HCT116 (cell line): ENCODE data around the gene SYNE2. TPM values are rescaled to one million over a fixed set of nuclear protein-coding genes. Genes with fewer than 3 reads are reported as not detected.

Source experiments
- ATAC-seq: fragments of 200-7000 bp; cut with Tn5 transposase; 2 replicates; pipeline ENCODE4 v1.9.1; 2020; ENCODE audit warnings: mild to moderate bottlenecking, moderate library complexity
- BruUV-seq: library from RNA; stranded (reverse); fragments of 400-500 nt; replicated peaks from 2 replicates; lab custom pipeline; 2021; lab: Mats Ljungman, UMichigan
- CTCF ChIA-PET: fragments of 300-600 bp; sonication (Branson Sonifier 250); formaldehyde crosslinking; loops from one replicate; lab custom pipeline; 2021; ENCODE audit warnings: antibody characterized with exemption; lab: Charles Lee
- POLR2A ChIA-PET: fragments of 300-600, 350-600 bp; sonication (Branson Sonifier 250); formaldehyde crosslinking; loops from one replicate; lab custom pipeline; 2021; ENCODE audit warnings: antibody characterized with exemption; lab: Charles Lee
- RAD21 ChIA-PET, 2 experiments: fragments of 300-600 bp; sonication (Branson Sonifier 250); formaldehyde crosslinking; loops; one replicate each; lab custom pipeline; 2023; ENCODE audit warnings: low total read pairs in 2 of 2; ENCODE audit not compliant: uncharacterized antibody in 2 of 2, unreplicated experiment in 2 of 2, low non-redundant PET in 1 of 2; lab: Charles Lee
- DNase-seq: peaks from one replicate; pipeline ENCODE4 v3.0.0-alpha.2; 2010; ENCODE audit warnings: low read depth, low spot score
- H2AFZ ChIP-seq: fragments of 200-600 bp; shearing (Covaris generic), sonication (generic); 2 replicates; pipeline ENCODE4 v1.6.1; 2017; ENCODE audit warnings: low read depth, mixed run types, mixed read lengths, antibody characterized with exemption, low read length; ENCODE audit not compliant: poor library complexity, severe bottlenecking
- H3K27ac ChIP-seq: 2 replicates; pipeline ENCODE4 v1.5.1; 2012; ENCODE audit warnings: low read depth, low read length
- H3K27me3 ChIP-seq: fragments of 200-600 bp; sonication (generic); 2 replicates; pipeline ENCODE4 v1.6.1; 2016; ENCODE audit warnings: mixed run types, low read length, mixed read lengths; ENCODE audit not compliant: insufficient read depth
- H3K36me3 ChIP-seq, 2 experiments: fragments of 200-500 bp in 1 of 2; fragments of 200-600 bp in 1 of 2; sonication (Bioruptor generic) in 1 of 2; sonication (generic) in 1 of 2; 2 replicates each; pipeline versions ENCODE4 v1.5.1 to v1.6.1; 2014 to 2016; ENCODE audit warnings: low read length in 2 of 2, inconsistent platforms in 1 of 2, mixed read lengths in 1 of 2, mixed run types in 1 of 2; ENCODE audit not compliant: insufficient read depth in 2 of 2, control insufficient read depth in 1 of 2
- H3K4me1 ChIP-seq, 2 experiments: fragments of 200-600 bp in 1 of 2; sonication (generic) in 1 of 2; 2 replicates each; pipeline versions ENCODE4 v1.5.1 to v1.6.1; 2012 to 2017; ENCODE audit warnings: low read length in 2 of 2, inconsistent platforms in 1 of 2, mild to moderate bottlenecking in 1 of 2, mixed read lengths in 1 of 2, mixed run types in 1 of 2, moderate library complexity in 1 of 2; ENCODE audit not compliant: insufficient read depth in 2 of 2, control insufficient read depth in 1 of 2
- H3K4me2 ChIP-seq: fragments of 200-600 bp; sonication (generic); 2 replicates; pipeline ENCODE4 v1.6.1; 2017; ENCODE audit warnings: mixed run types, low read length, mixed read lengths
- H3K4me3 ChIP-seq, 2 experiments: fragments of 200-600 bp in 1 of 2; sonication (generic) in 1 of 2; replicated peaks in 1 of 2; 2 replicates each; pipeline ENCODE4 v1.5.1; 2011 to 2016; ENCODE audit warnings: low read length in 2 of 2, control low read depth in 1 of 2, low read depth in 1 of 2, mild to moderate bottlenecking in 1 of 2, mixed read lengths in 1 of 2, mixed run types in 1 of 2
- H3K79me2 ChIP-seq: fragments of 200-600 bp; sonication (generic); 2 replicates; pipeline ENCODE4 v1.6.1; 2017; ENCODE audit warnings: mild to moderate bottlenecking, mixed run types, low read length, moderate library complexity, mixed read lengths; ENCODE audit not compliant: insufficient read depth
- H3K9ac ChIP-seq: fragments of 200-600 bp; sonication (generic); 2 replicates; pipeline ENCODE4 v1.6.1; 2016; ENCODE audit warnings: low read length, mixed read lengths
- H3K9me2 ChIP-seq: fragments of 200-600 bp; sonication (generic), shearing (Covaris generic); 2 replicates; pipeline ENCODE4 v1.6.1; 2017; ENCODE audit warnings: mixed run types, mild to moderate bottlenecking, moderate library complexity; ENCODE audit not compliant: insufficient read depth
- H3K9me3 ChIP-seq, 2 experiments: fragments of 200-500 bp in 1 of 2; fragments of 200-600 bp in 1 of 2; sonication (Bioruptor generic) in 1 of 2; sonication (generic) in 1 of 2; 2 replicates each; pipeline ENCODE4 v1.6.1; 2014 to 2017; ENCODE audit warnings: low read length in 2 of 2, mixed read lengths in 2 of 2, inconsistent platforms in 1 of 2, low read depth in 1 of 2, mild to moderate bottlenecking in 1 of 2, mixed run types in 1 of 2, moderate library complexity in 1 of 2; ENCODE audit not compliant: control insufficient read depth in 1 of 2, insufficient read depth in 1 of 2
- H4K20me1 ChIP-seq: fragments of 200-600 bp; sonication (generic), shearing (Covaris generic); 2 replicates; pipeline ENCODE4 v1.6.1; 2017; ENCODE audit warnings: mixed run types, mild to moderate bottlenecking, moderate library complexity; ENCODE audit not compliant: insufficient read depth
- CBX3 ChIP-seq: IDR thresholded peaks from 2 replicates; pipeline ENCODE4 v1.6.1; 2012; ENCODE audit warnings: low read depth
- ELF1 ChIP-seq: IDR thresholded peaks from 2 replicates; pipeline ENCODE4 v1.6.1; 2012; ENCODE audit warnings: low read depth, borderline replicate concordance
- EZH2 ChIP-seq: fragments of 200-600 bp; sonication (generic); IDR thresholded peaks from 2 replicates; pipeline ENCODE4 v1.6.1; 2017; ENCODE audit warnings: antibody characterized with exemption, mixed run types
- EZH2phosphoT487 ChIP-seq: fragments of 200-600 bp; IDR thresholded peaks from 2 replicates; pipeline ENCODE4 v1.6.1; 2018; ENCODE audit warnings: antibody characterized with exemption, borderline replicate concordance
- FOSL1 ChIP-seq: IDR thresholded peaks from 2 replicates; pipeline ENCODE4 v1.6.1; 2012; ENCODE audit warnings: low read depth
- JUND ChIP-seq: IDR thresholded peaks from 2 replicates; pipeline ENCODE4 v1.6.1; 2012
- POLR2AphosphoS5 ChIP-seq: IDR thresholded peaks from 2 replicates; pipeline ENCODE4 v1.6.1; 2011; ENCODE audit warnings: mild to moderate bottlenecking, low read depth, low read length, moderate library complexity
- SIN3A ChIP-seq: IDR thresholded peaks from 2 replicates; pipeline ENCODE4 v1.6.1; 2012; ENCODE audit warnings: low read depth
- SP1 ChIP-seq: IDR thresholded peaks from 2 replicates; pipeline ENCODE4 v1.6.1; 2012; ENCODE audit warnings: low read depth
- YY1 ChIP-seq: IDR thresholded peaks from 2 replicates; pipeline ENCODE4 v1.6.1; 2011; ENCODE audit warnings: low read length, low read depth, moderate library complexity, mild to moderate bottlenecking; ENCODE audit not compliant: insufficient replicate concordance; ENCODE audit errors: extremely low read depth
- ZFX ChIP-seq: fragments of 450-650 bp; IDR thresholded peaks from 2 replicates; pipeline ENCODE4 v1.6.1; 2017
- ZNF274 ChIP-seq: fragments of 200-500 bp; sonication (Bioruptor generic); IDR thresholded peaks from 2 replicates; pipeline ENCODE4 v1.6.1; 2014; ENCODE audit warnings: mild to moderate bottlenecking, low read depth, low read length, inconsistent platforms
- intact Hi-C: fragments of 100-400 bp; cut with micrococcal nuclease; formaldehyde crosslinking; loops from 2 replicates; pipeline ENCODE4 v1.10.0; 2022
- total RNA-seq: library from RNA; stranded (reverse); gene quantifications from one replicate; pipeline ENCODE4 v1.2.1, GENCODE V29; 2021; ENCODE audit not compliant: unreplicated experiment
- TF ChIP-seq, protein P1 (sequence below): IDR thresholded peaks from 2 replicates; pipeline ENCODE4 v1.6.1; 2011; ENCODE audit warnings: mild to moderate bottlenecking, low read length, moderate library complexity; ENCODE audit not compliant: insufficient replicate concordance; ENCODE audit errors: extremely low read depth
- TF ChIP-seq, protein P2 (sequence below): IDR thresholded peaks from 2 replicates; pipeline ENCODE4 v1.6.1; 2012
- TF ChIP-seq, protein P3 (sequence below), 3 experiments: fragments of 200-600 bp in 1 of 3; sonication (generic) in 1 of 3; IDR thresholded peaks in 2 of 3; conservative IDR thresholded peaks in 1 of 3; 2 replicates each; pipeline ENCODE4 v1.5.1; 2012 to 2017; ENCODE audit warnings: low read depth in 2 of 3, low read length in 2 of 3, antibody characterized with exemption in 1 of 3, borderline replicate concordance in 1 of 3, control low read depth in 1 of 3, mild to moderate bottlenecking in 1 of 3, mixed read lengths in 1 of 3, mixed run types in 1 of 3, moderate library complexity in 1 of 3; ENCODE audit not compliant: insufficient read depth in 1 of 3

SYNE2 gene
- total RNA-seq, 1 experiment from 2014 or later, result 28.8 TPM

DNA sequence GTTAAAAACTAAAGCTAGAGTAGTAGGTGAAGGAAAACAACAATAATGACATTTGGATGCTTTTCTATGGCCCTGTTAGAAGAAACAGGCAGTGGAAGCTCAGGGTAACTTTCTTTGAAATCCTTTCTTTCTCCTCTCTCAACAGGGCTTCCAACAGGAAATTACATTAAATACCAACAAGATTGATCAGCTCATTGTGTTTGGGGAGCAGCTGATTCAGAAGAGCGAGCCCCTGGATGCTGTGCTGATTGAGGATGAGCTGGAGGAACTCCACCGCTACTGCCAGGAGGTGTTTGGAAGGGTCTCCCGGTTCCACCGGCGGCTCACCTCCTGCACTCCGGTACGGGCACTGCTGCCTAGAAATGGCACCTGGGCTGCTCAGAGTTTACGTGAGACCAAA is 359.9 kb downstream of the SYNE2 start:
- no peaks in the 10 kb centered on the region for H3K9me2 ChIP-seq
- H3K4me3 ChIP-seq, result no peak overlapping the region
- H3K4me2 ChIP-seq, result no peak overlapping the region
- H3K9me3 ChIP-seq, result no peaks in the 10 kb centered on the region
- RAD21 ChIA-PET, result no interaction called here
- no TSS peak for BruUV-seq
- no peaks in the 10 kb centered on the region for H3K79me2 ChIP-seq
- no peak for DNase-seq
- no peak for ATAC-seq
- TF ChIP-seq ELF1 (no peak), POLR2AphosphoS5 (no peak), CBX3 (no peak), YY1 (no peak), EZH2phosphoT487 (no peak)
- TF ChIP-seq, protein P1, sequence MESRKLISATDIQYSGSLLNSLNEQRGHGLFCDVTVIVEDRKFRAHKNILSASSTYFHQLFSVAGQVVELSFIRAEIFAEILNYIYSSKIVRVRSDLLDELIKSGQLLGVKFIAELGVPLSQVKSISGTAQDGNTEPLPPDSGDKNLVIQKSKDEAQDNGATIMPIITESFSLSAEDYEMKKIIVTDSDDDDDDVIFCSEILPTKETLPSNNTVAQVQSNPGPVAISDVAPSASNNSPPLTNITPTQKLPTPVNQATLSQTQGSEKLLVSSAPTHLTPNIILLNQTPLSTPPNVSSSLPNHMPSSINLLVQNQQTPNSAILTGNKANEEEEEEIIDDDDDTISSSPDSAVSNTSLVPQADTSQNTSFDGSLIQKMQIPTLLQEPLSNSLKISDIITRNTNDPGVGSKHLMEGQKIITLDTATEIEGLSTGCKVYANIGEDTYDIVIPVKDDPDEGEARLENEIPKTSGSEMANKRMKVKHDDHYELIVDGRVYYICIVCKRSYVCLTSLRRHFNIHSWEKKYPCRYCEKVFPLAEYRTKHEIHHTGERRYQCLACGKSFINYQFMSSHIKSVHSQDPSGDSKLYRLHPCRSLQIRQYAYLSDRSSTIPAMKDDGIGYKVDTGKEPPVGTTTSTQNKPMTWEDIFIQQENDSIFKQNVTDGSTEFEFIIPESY, result no peak
- POLR2A ChIA-PET, result no interaction called here
- peaks cover 2 to 7% of the 10 kb centered on the region in 2 experiments; a peak in 1 of 4 replicates for H3K36me3 ChIP-seq
- no peaks in the 10 kb centered on the region for H4K20me1 ChIP-seq
- intact Hi-C loops, result no loop called here
- H3K27me3 ChIP-seq, result no peaks in the 10 kb centered on the region
- no peak overlapping the region for H2AFZ ChIP-seq
- no peak overlapping the region for H3K27ac ChIP-seq
- no peaks in the 10 kb centered on the region for H3K4me1 ChIP-seq
- H3K9ac ChIP-seq, result no peak overlapping the region
- CTCF ChIA-PET, result no interaction called here

DNA sequence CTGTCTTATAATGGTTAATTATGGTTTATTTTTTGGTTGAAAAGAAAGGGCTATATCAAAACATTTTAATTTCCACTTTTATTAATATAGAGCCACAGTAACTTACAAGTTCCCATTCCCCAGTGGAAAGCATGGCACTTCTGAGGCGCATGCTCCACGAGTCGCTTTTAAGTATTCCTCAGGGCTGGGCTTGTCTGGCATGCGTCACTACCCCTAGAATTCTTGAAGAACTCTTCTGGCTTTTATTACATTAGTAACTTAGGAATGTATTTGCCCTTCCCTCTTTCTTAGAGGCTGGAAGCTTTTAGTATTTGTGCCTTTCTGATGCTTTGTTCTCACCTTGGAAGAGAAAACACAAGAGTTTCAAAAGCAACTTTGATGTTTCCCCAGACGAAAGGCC is 360.3 kb downstream of the SYNE2 start:
- Histone ChIP-seq H3K27ac (no peak overlapping the region), H3K9me2 (no peaks in the 10 kb centered on the region), H3K27me3 (no peaks in the 10 kb centered on the region), H3K9ac (no peak overlapping the region), H3K4me2 (no peak overlapping the region), H3K4me1 (no peaks in the 10 kb centered on the region), H3K79me2 (no peaks in the 10 kb centered on the region), H3K9me3 (no peaks in the 10 kb centered on the region), H2AFZ (no peak overlapping the region), H4K20me1 (no peaks in the 10 kb centered on the region), H3K4me3 (no peak overlapping the region), H3K36me3 (peaks cover 4 to 7% of the 10 kb centered on the region in 2 experiments; a peak in 1 of 4 replicates)
- no TSS peak for BruUV-seq
- ChIA-PET CTCF (no interaction called here), RAD21 (no interaction called here), POLR2A (no interaction called here)
- TF ChIP-seq ZNF274 (no peak), SIN3A (no peak), FOSL1 (no peak), ZFX (no peak), EZH2 (no peak), EZH2phosphoT487 (no peak), SP1 (no peak), JUND (no peak)
- TF ChIP-seq, protein P2, sequence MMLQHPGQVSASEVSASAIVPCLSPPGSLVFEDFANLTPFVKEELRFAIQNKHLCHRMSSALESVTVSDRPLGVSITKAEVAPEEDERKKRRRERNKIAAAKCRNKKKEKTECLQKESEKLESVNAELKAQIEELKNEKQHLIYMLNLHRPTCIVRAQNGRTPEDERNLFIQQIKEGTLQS, result no peak
- TF ChIP-seq, protein P3, sequence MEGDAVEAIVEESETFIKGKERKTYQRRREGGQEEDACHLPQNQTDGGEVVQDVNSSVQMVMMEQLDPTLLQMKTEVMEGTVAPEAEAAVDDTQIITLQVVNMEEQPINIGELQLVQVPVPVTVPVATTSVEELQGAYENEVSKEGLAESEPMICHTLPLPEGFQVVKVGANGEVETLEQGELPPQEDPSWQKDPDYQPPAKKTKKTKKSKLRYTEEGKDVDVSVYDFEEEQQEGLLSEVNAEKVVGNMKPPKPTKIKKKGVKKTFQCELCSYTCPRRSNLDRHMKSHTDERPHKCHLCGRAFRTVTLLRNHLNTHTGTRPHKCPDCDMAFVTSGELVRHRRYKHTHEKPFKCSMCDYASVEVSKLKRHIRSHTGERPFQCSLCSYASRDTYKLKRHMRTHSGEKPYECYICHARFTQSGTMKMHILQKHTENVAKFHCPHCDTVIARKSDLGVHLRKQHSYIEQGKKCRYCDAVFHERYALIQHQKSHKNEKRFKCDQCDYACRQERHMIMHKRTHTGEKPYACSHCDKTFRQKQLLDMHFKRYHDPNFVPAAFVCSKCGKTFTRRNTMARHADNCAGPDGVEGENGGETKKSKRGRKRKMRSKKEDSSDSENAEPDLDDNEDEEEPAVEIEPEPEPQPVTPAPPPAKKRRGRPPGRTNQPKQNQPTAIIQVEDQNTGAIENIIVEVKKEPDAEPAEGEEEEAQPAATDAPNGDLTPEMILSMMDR (IDR thresholded peaks at IDR 0.05 in 2 of 3, conservative IDR thresholded peaks at IDR 0.05 in 1 of 3; ENCODE audit: borderline replicate concordance in 1 of 3, insufficient read depth in 1 of 3, low read depth in 2 of 3, low read length in 2 of 3), result no peak
- no peak for ATAC-seq
- intact Hi-C loops, result no loop called here
- no peak for DNase-seq
